HG03354 (cell line): ENCODE results near the gene RTF1.
"Not testable (repeated sequence)": the region's sequence is repeated elsewhere in the genome, so short reads cannot be mapped to it uniquely, and the experiment has no call there.

ENCODE experiments used
- ATAC-seq: cut with Tn5 transposase; IDR thresholded peaks from one replicate; pipeline ENCODE4 v1.9.1; 2021; ENCODE audit warnings: mild to moderate bottlenecking; ENCODE audit not compliant: unreplicated experiment, poor library complexity, severe bottlenecking

RTF1 gene

DNA sequence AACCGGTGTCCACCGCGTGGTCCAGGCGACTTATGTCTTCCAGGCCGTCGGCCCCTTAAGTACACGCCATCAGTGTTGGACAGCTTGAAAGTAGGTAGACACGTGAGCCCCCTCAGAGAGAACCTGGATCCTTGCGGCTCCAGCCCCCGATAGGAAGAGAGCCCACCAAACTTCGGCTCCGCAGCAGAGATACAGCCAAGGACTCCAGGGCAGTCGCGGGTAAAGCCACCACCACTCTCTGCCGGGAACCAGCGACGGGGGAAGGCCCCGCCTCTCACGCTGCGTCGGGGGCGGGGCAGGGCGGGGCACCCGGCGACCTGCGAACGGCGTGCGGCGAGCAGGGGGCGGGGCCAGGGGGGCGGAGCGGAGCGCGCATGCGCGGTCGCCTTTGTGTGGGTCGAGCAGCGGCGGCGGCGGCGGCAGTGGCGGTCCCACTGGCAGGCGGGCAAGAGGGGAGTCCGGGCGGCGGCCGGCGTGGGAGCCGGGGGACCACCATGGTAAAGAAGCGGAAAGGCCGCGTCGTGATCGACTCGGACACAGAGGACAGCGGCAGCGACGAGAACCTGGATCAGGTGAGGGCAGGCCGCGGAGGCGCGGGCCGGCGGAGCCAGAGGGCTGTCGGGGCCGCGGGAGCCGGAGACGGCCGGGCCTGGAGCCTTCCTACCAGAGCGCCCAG is at the start of gene RTF1:
TSS of gene RTF1 (plus strand) at position 354 of the 676 bp plus-strand sequence. CDS start at position 375, 21 bp downstream.
- peak; percentile 87 for ATAC-seq

GRCh38 chr15:41367418-41367817 is 49.5 kb upstream of the RTF1 start:
- no peak for ATAC-seq

DNA sequence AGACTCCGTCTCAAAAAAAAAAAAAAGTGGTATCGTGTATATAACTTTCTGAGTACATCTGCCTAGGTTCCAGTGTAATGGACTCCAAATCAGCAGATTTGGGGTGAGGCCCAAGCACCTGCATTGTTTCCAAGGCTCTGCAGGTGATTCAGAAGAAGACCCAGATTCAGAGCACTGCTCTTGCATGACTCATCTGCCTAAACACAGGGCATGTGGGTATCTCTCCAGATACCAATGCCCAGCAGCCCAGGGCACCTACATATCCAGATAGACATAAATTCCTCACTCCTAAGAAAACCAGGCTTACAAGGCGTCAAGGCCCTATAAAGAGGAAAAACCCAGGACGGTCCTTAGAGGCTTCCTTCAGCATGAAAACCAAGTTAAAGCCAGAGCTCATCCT is 38.9 kb upstream of the RTF1 start:
- ATAC-seq = no peak

GRCh38 chr15:41383974-41384749 is 32.7 kb upstream of the RTF1 start:
- ATAC-seq = not testable (repeated sequence)

DNA sequence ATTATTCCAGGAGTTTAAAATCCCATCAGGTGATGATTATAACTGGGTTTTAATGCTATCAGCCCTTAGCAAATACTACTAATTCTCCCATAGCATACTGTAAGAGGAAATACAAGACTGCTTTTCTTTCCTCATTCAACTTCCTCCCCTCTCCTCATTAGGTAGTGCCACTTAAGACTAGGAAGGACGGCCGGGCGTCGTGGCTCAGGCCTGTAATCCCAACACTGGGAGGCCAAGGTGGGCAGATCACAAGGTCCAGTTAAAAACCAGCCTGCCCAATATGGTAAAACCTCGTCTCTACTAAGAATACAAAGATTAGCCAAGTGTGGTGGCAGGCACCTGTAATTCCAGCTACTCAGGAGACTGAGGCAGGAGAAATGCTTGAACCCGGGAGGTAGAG is 29.2 kb upstream of the RTF1 start:
- no peak for ATAC-seq

- ATAC-seq = no peak
Measured at GRCh38 chr15:41392659-41393058, 24.2 kb upstream of the RTF1 start.

DNA sequence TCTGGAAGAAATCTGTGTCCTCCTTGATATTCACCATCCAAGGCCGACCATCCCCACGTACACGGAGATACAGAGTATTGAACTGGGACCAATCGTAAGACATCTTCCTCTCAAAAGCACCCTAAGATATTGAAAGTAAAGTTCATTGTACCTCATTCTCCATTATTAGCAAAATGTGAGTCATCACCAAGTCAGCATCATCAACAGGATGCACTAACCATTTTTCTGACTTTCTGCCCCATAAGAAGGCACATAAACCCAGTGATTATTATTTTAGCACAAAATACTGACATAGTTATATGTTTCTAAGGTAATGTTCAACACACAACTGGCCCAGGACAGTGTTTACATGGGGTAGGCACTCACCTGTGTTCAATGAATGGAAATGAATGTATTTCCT is 22.0 kb upstream of the RTF1 start:
- ATAC-seq = no peak

DNA sequence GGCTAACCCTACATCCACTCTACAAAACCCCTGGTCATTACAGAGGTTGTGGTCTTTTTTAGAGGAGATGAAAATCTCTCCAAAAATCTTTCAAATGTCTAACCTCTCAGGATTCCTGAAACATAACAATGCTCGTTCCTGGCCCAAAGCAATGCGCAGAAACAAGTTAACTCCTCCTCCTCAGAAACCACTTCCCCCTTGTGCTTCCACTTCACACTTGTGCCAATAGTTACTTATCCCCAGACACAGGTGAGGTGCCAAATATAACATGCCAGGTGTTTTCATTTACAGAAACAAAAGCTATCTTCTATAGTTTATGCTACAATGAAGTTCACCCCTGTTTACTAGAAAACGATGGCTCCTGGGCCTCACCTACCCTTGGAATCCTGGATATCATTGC is 20.8 kb upstream of the RTF1 start:
- no peak for ATAC-seq

DNA sequence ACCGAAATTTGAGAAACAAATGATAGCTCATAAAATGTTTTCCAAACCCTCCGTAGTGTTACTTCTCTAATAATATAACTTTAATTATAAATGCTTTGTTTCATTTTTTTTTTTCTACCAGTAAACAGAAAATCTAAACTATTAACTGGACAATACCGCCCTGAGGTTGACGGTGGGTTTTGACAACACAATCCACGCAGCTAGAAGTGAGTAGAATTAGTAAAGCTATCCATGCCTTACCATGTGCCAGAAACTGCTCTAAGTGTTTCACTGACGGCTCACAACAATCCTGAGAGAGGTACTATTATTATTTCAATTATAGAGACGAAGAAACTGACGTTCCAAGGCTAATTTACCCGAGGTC is 15.0 kb upstream of the RTF1 start:
- ATAC-seq = no peak

DNA sequence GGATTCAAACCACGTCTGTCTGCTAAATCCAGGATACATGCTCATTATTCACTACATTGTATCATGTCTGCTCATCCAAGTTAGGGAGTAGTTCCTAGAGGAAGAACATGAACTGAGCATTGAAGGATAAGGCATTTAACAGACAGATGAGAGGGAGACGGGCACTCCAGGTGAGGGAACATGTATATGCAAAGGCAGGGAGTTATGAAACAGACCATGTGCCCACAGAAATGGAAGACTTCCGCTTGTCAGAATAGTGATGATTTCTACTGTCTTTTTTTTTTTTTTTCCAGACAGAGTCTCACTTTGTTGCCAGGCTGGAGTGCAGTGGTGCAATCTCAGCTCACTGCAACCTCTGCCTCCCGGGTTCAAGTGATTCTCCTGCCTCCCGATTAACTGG is 9.6 kb upstream of the RTF1 start:
- ATAC-seq = no peak

DNA sequence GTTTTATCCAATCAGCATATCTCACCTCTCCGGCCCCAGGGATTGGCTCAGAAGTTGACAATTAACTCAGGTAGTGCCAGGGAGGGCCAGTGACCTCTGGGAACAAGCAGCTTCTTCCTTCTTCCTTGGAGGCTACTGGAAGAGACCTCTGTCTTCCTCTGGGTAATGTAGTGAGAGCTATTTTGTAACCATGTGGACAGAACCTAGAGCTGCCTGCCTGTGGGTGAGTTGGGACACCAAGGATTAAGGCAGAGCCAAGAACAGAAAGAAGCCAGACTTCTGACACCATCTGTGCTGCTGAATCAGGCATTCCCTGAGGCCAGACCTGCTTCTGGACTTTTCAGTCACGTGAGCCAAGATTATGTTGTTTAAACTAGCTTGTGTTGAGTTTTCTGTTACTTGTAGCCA is 8.7 kb upstream of the RTF1 start:
- no peak for ATAC-seq

DNA sequence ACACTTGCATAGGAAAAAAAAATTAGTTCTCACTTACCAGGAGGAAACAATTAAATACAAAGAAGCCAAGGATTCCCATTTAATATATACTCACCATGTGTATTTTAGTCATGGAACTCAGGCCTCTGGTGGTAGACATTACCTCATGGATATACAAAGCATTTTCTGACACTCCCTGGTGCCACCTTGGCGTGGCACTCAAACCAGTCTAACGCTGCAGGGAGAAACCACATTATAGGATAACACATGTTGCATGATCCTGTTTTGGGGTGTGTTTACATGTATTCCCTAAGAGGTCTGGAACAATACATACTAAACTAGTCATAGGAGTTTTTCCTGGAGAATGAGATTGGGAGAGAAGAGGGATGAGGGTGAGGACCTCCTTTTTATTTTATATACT is 5.9 kb upstream of the RTF1 start:
- ATAC-seq = no peak

DNA sequence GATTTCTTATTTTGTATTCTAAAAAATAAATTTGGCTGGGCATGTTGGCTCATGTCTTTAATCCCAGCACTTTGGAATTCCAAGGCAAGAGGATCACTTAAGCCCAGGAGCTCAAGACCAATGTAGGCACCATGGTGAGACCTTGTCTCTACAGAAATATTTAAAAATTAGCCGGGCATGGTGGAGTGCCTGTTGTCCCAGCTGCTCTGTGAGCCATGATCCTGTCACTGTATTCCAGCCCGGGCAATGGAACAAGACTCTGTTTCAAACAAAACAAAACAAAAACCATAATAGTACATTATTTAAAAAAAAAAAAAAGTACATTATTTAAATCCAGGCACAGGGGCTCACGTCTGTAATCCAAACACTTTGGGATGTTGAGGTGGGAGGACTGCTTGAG is 5.5 kb upstream of the RTF1 start:
- no peak for ATAC-seq

DNA sequence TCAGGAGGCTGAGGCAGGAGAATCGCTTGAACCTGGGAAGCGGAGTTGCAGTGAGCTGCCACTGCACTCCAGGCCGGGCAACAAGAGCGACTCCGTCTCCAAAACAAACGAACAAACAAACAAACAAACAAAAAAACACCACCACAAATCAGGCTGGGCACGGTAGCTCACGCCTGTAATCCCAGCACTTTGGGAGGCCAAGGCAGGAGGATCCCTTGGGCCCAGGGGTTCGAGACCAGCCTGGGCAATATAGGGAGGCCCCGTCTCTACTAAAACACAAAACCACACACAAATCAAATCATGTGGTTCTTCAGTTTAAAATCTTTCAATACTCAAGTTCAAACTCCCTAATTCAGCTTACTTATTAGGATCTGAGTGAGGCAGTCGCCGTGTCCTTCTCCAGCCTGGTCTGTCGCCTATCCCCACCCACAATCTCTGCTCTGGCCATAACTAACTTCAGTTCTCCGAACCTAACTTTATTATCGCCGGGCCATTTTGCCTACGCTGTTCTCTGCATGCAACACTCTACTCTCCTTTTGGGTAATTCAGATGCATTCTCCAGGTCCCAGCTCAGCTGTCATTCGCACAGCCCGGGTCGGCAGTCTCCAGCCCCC is 660 bp upstream of the RTF1 start:
- ATAC-seq = peak; percentile 18

- peak; percentile 36 for ATAC-seq
Measured at GRCh38 chr15:41417418-41418195, 712 bp downstream of the RTF1 start.

- ATAC-seq = peak; percentile 81
Measured at GRCh38 chr15:41423979-41424659, 7.2 kb downstream of the RTF1 start.

- no peak for ATAC-seq
Measured at GRCh38 chr15:41424809-41425208, 7.9 kb downstream of the RTF1 start.

GRCh38 chr15:41425907-41426306 is 9.0 kb downstream of the RTF1 start:
- not testable (repeated sequence) for ATAC-seq

DNA sequence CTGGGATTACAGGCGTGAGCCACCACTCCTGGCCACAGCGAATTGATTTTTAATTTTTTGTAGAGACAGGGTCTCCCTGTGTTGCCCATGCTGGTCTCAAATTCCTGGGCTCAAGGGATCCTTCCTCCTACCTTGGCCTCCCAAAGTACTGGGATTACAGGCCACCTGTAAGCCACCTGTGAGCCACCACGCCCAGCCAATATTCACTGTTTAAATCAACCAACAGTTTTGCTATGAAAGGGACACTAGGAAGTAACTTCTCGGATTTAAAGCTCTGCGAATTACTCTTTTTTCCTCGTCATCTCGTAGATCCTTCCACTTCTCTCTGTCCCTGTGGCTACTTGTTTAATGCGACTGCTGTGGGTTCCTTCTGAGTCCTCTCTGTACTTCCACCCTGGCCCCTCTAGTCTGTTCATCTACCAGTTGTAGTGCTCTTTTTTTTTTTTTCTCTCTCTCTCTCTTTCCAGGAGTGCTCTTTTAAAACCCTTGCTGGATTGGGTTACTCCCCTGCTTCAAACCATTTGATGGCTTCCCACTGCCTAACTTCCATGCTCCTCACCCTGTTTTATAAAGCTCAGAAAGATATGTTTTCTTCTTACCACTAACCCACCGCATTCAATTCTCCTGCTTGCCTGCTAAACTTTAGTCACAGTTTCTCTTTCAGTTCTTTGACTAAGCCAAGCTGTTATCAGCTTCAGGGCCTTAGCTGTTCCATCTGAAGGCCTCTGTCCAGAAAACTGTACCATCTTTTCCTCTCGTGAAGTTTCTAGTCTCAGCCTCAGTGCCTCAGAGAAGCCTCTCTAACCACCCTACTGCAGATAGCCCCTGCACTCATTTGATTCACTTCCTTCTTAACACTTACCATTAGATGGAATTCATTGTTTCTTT is 12.4 kb downstream of the RTF1 start:
- ATAC-seq = peak; percentile 88
